ENCODE results near the gene SAE1. TPM values are rescaled to one million over a fixed set of nuclear protein-coding genes. Genes with fewer than 3 reads are reported as not detected.

Gene SAE1
- total and polyA plus RNA-seq, 10 of the 15 experiments (the other 5 are each of a cell fraction or from before 2014, with no cell fraction given) = 62.0 to 246 (median 148) TPM

GRCh38 chr19:47096721-47097120, 33.9 kb upstream of the SAE1 start:
- SMC1A ChIA-PET (ENCODE audit: uncharacterized antibody, unreplicated experiment) = no interaction called here
- Histone ChIP-seq H3K27ac (ENCODE audit: control insufficient read depth, insufficient read depth) (no peak overlapping the region), H3K27me3 (replicated peaks in 1 of 2; ENCODE audit: control insufficient read depth in 2 of 2, insufficient read depth in 2 of 2, low read length in 1 of 2) (no peaks in the 10 kb centered on the region), H3K4me2 (ENCODE audit: control insufficient read depth, insufficient read depth) (no peak overlapping the region), H3K36me3 (ENCODE audit: control insufficient read depth in 2 of 2, insufficient read depth in 2 of 2, low read length in 1 of 2) (peaks cover 17 to 21% of the 10 kb centered on the region in 2 experiments), H3K4me1 (ENCODE audit: control insufficient read depth, insufficient read depth, low read length) (peaks cover 28% of the 10 kb centered on the region), H3K79me2 (ENCODE audit: control insufficient read depth, insufficient read depth, low read length) (peaks cover 66% of the 10 kb centered on the region), H3K4me3 (no peak overlapping the region), H3K9ac (ENCODE audit: control insufficient read depth, insufficient read depth, low read length) (no peak overlapping the region), H2AFZ (ENCODE audit: control insufficient read depth, low read depth, low read length) (no peak overlapping the region), H3K9me3 (replicated peaks; ENCODE audit: control insufficient read depth, insufficient read depth, low read length) (no peaks in the 10 kb centered on the region), H4K20me1 (ENCODE audit: control insufficient read depth, insufficient read depth) (no peaks in the 10 kb centered on the region)
- POLR2A ChIA-PET = interaction anchor here (1.6 kb wide), 1 partner anchor 17 kb away, joined by 5 read pairs; the partner anchor contains the start of gene ZC3H4
- DNase-seq (ENCODE audit: low read depth, low spot score) (no peak), FAIRE-seq (no peak), ATAC-seq (no peak)
- CTCF ChIA-PET = interaction anchor here (0.5 kb wide), 1 partner anchor 27 kb away, joined by 3 read pairs; no protein-coding TSS in a partner anchor
- TF ChIP-seq, protein P1, sequence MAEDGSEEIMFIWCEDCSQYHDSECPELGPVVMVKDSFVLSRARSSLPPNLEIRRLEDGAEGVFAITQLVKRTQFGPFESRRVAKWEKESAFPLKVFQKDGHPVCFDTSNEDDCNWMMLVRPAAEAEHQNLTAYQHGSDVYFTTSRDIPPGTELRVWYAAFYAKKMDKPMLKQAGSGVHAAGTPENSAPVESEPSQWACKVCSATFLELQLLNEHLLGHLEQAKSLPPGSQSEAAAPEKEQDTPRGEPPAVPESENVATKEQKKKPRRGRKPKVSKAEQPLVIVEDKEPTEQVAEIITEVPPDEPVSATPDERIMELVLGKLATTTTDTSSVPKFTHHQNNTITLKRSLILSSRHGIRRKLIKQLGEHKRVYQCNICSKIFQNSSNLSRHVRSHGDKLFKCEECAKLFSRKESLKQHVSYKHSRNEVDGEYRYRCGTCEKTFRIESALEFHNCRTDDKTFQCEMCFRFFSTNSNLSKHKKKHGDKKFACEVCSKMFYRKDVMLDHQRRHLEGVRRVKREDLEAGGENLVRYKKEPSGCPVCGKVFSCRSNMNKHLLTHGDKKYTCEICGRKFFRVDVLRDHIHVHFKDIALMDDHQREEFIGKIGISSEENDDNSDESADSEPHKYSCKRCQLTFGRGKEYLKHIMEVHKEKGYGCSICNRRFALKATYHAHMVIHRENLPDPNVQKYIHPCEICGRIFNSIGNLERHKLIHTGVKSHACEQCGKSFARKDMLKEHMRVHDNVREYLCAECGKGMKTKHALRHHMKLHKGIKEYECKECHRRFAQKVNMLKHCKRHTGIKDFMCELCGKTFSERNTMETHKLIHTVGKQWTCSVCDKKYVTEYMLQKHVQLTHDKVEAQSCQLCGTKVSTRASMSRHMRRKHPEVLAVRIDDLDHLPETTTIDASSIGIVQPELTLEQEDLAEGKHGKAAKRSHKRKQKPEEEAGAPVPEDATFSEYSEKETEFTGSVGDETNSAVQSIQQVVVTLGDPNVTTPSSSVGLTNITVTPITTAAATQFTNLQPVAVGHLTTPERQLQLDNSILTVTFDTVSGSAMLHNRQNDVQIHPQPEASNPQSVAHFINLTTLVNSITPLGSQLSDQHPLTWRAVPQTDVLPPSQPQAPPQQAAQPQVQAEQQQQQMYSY (CRISPR knock-in tag; IDR thresholded peaks at IDR 0.05) = no peak
- TF ChIP-seq ZNF384 (IDR thresholded peaks at IDR 0.05; ENCODE audit: borderline replicate concordance, low read depth, low read length) (no peak), IKZF2 (IDR thresholded peaks at IDR 0.05) (no peak), MTA3 (IDR thresholded peaks at IDR 0.05; ENCODE audit: borderline replicate concordance, low read length) (no peak), MEF2A (IDR thresholded peaks at IDR 0.05; ENCODE audit: insufficient read depth, low read depth, low read length) (no peak)
- intact Hi-C loops (cut with micrococcal nuclease; ENCODE audit: unreplicated experiment) = no loop called here
- BruUV-seq (replicated peaks) = no TSS peak
- WGBS (ENCODE audit: insufficient coverage, insufficient replicate concordance, low lambda C conversion rate, missing lambda C conversion rate) = over 99% methylated on average over 9 of the region's 9 CpGs
- RAD21 ChIA-PET (ENCODE audit: unreplicated experiment) = no interaction called here
- in situ Hi-C loops (cut with MboI) = no loop called here

Data from GM12878 (cell line).